MCF 10A (cell line): ENCODE data around the gene RNF223. TPM values are rescaled to one million over a fixed set of nuclear protein-coding genes. Genes with fewer than 3 reads are reported as not detected.

Experiments used
- BruUV-seq: library from RNA; stranded (reverse); fragments of 400-500 nt; replicated peaks from 2 replicates; lab custom pipeline; 2021; lab: Mats Ljungman, UMichigan
- CTCF ChIA-PET: fragments of 300-600 bp; sonication (Branson Sonifier 250); formaldehyde crosslinking; extraction: SDS; loops from one replicate; lab custom pipeline; 2021; ENCODE audit warnings: antibody characterized with exemption, inconsistent platforms; lab: Yijun Ruan, JAX
- POLR2A ChIA-PET: fragments of 300-600, 350-650 bp; sonication (Branson Sonifier 250); formaldehyde crosslinking; extraction: SDS; loops from one replicate; lab custom pipeline; 2020; ENCODE audit warnings: antibody characterized with exemption, inconsistent platforms; lab: Yijun Ruan, JAX
- DNase-seq: peaks from one replicate; pipeline ENCODE4 v3.0.0-alpha.2; 2018; ENCODE audit not compliant: unreplicated experiment
- H3K27ac Mint-ChIP-seq: one replicate; pipeline ENCODE4 v1.8.0; 2022; ENCODE audit warnings: mild to moderate bottlenecking, low read depth, mixed read lengths; ENCODE audit not compliant: unreplicated experiment
- H3K27me3 Mint-ChIP-seq: one replicate; pipeline ENCODE4 v1.8.0; 2022; ENCODE audit warnings: mixed read lengths; ENCODE audit not compliant: insufficient read depth, unreplicated experiment
- H3K36me3 Mint-ChIP-seq: one replicate; pipeline ENCODE4 v1.8.0; 2022; ENCODE audit warnings: mild to moderate bottlenecking, moderate library complexity, mixed read lengths; ENCODE audit not compliant: insufficient read depth, unreplicated experiment
- H3K4me1 Mint-ChIP-seq: one replicate; pipeline ENCODE4 v1.8.0; 2022; ENCODE audit warnings: mixed read lengths; ENCODE audit not compliant: insufficient read depth, unreplicated experiment
- H3K4me3 Mint-ChIP-seq: one replicate; pipeline ENCODE4 v1.8.0; 2022; ENCODE audit warnings: mild to moderate bottlenecking, moderate library complexity, mixed read lengths; ENCODE audit not compliant: unreplicated experiment
- H3K9me3 Mint-ChIP-seq: one replicate; pipeline ENCODE4 v1.8.0; 2022; ENCODE audit warnings: mixed read lengths; ENCODE audit not compliant: unreplicated experiment
- intact Hi-C: fragments of 100-400 bp; cut with micrococcal nuclease; formaldehyde crosslinking; loops from 2 replicates; pipeline ENCODE4 v1.14.1; 2022
- total RNA-seq: library from RNA; stranded (reverse); gene quantifications from 2 replicates; pipeline ENCODE4 v1.2.3, GENCODE V29; 2022
- TF ChIP-seq, protein P1 (sequence below): fragments of 200-600 bp; IDR thresholded peaks from one replicate; pipeline ENCODE4 v1.8.0; 2022; ENCODE audit warnings: antibody characterized with exemption, mild to moderate bottlenecking; ENCODE audit not compliant: unreplicated experiment

RNF223 gene
- total RNA-seq, 1 experiment from 2014 or later, result 0.30 TPM

DNA sequence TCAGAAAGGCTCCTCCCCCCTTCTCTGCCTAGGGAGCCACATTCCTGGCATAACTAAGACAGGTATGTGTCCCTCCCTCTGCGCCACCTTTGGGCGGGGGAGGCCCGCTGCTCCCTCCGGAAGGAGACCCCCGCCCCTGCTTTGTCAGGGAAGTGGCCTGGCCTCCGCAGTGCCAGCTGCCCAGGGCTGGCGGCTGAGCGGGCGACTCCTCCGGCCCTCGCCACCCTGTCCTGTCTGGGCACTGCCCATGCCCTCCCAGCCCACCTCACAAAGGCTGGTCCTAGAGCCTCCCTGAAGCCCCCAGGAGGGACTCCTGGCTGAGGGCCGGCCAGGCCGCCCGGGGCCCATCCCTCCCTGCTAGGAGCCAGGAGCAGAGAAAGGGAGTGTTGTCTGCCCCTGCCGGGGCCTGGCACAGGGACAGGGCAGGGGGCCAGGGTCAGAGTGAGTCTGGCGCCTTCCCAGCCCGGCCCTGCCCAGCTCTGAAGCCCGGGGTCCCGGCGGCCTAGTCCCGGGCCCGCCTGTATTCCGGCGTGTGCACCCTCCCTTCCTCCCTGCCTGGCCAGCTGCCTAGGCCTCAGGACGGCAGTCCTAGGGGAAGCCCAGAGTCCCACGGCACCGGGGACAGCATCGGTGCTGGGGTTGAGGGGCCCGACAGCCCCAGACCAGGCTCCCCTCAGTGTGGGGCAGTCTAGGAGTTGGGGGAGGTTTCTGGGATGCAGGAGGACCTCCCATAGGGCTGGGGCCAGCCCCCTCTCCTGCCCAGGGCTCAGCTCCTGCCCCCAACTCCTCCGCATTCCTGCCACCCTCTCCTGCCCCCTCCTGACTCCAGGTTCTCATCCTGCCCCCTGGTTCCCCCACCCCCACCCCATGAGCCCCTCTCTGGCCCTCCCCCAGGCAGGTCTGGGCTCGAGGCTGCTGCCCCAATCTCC lies 49.1 kb downstream of the RNF223 start:
- no peaks in the 10 kb centered on the region for H3K27me3 Mint-ChIP-seq
- peak overlapping the region; percentile 84 for H3K27ac Mint-ChIP-seq
- intact Hi-C loops, result no loop called here
- TF ChIP-seq, protein P1, sequence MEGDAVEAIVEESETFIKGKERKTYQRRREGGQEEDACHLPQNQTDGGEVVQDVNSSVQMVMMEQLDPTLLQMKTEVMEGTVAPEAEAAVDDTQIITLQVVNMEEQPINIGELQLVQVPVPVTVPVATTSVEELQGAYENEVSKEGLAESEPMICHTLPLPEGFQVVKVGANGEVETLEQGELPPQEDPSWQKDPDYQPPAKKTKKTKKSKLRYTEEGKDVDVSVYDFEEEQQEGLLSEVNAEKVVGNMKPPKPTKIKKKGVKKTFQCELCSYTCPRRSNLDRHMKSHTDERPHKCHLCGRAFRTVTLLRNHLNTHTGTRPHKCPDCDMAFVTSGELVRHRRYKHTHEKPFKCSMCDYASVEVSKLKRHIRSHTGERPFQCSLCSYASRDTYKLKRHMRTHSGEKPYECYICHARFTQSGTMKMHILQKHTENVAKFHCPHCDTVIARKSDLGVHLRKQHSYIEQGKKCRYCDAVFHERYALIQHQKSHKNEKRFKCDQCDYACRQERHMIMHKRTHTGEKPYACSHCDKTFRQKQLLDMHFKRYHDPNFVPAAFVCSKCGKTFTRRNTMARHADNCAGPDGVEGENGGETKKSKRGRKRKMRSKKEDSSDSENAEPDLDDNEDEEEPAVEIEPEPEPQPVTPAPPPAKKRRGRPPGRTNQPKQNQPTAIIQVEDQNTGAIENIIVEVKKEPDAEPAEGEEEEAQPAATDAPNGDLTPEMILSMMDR, result no peak
- no peaks in the 10 kb centered on the region for H3K9me3 Mint-ChIP-seq
- no TSS peak for BruUV-seq
- peak; percentile 76 for DNase-seq
- peaks cover 11% of the 10 kb centered on the region for H3K4me1 Mint-ChIP-seq
- peak overlapping the region; percentile 55 for H3K4me3 Mint-ChIP-seq
- H3K36me3 Mint-ChIP-seq, result peaks cover 4% of the 10 kb centered on the region
- ChIA-PET POLR2A (interaction anchor here (0.7 to 1.5 kb wide), 2 partner anchors 12 to 225 kb away, joined by 3 to 6 read pairs; partner anchors contain the start of gene ISG15), CTCF (interaction anchor here (0.9 to 1.8 kb wide), 8 partner anchors 22 to 350 kb away, joined by 3 to 7 read pairs (median 4); partner anchors contain the start of gene AURKAIP1)

DNA sequence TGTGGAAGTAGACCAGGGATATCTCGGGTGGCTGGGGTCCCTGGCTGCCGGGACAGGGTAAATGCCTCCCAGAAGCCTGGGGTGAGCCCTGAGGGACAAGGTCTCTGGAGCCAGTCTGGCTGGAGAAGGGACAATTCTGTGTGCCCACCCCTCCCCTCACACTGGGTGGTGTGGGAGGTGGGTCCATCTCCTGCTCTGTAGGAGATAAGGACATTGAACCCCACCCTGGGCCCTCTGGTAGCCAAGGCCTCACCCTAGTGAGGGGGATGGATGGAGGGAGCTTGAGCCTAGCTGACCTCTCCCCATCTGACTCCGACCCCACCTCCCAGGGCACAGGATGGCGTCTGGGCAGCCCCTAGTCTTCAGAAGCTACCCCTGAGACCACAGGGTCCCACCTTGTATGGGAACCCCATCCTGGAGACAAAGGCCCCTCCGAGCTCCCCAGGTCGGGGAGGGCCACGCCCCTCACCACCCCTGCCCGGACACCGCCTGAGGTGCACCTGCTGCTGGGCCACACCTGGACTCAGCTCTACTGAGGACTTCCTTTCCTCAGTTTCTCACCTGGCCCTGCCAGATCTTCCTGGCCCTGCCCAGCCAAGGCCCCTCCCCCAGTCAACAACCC lies 49.8 kb downstream of the RNF223 start:
- peak overlapping the region; percentile 84 for H3K27ac Mint-ChIP-seq
- no peaks in the 10 kb centered on the region for H3K9me3 Mint-ChIP-seq
- TF ChIP-seq, protein P1, result no peak
- CTCF ChIA-PET, result interaction anchor here (0.9 to 1.8 kb wide), 5 partner anchors 22 to 351 kb away, joined by 3 to 7 read pairs (median 3); partner anchors contain the start of gene AURKAIP1
- POLR2A ChIA-PET, result interaction anchor here (0.7 to 1.5 kb wide), 3 partner anchors 11 to 730 kb away, joined by 3 to 6 read pairs (median 3); partner anchors contain the start of gene ISG15
- intact Hi-C loops, result no loop called here
- no peak for DNase-seq
- no TSS peak for BruUV-seq
- H3K27me3 Mint-ChIP-seq, result no peaks in the 10 kb centered on the region
- H3K36me3 Mint-ChIP-seq, result peaks cover 4% of the 10 kb centered on the region
- peaks cover 11% of the 10 kb centered on the region for H3K4me1 Mint-ChIP-seq
- peak overlapping the region; percentile 55 for H3K4me3 Mint-ChIP-seq

DNA sequence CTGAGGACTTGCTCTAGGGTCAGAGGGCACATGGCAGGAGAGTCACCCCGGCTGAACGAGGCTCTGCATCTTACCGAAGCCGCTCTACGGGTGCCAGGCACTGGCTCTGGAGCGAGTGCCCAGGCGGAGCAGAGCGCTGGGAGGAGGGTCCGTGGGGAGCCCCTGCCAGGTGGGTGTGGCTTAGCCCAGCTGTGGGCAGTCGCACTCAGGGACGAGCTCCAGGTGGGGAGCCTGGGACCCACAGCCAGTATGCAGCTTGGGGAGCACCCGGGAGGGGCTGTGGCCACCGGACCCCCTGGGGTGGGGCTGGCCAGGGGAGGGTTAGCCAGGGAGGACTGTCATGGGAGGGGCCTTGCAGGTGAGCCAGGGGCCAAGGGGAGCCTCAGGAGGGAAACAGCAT lies 50.4 kb downstream of the RNF223 start:
- BruUV-seq, result no TSS peak

More for the DNA sequence above, 50.4 kb downstream of the RNF223 start:
- Mint-ChIP-seq H3K36me3 (peaks cover 4% of the 10 kb centered on the region), H3K9me3 (no peaks in the 10 kb centered on the region), H3K27me3 (no peaks in the 10 kb centered on the region), H3K4me1 (peaks cover 11% of the 10 kb centered on the region), H3K27ac (no peak overlapping the region), H3K4me3 (no peak overlapping the region)
- TF ChIP-seq, protein P1, result no peak
- ChIA-PET CTCF (interaction anchor here (0.9 to 1.8 kb wide), 4 partner anchors 21 to 352 kb away, joined by 3 to 7 read pairs (median 4); partner anchors contain the start of gene AURKAIP1), POLR2A (interaction anchor here (0.7 to 1.5 kb wide), 2 partner anchors 11 to 731 kb away, joined by 3 to 6 read pairs; partner anchors contain the start of gene ISG15)
- intact Hi-C loops, result loop anchor here (2.0 kb wide), 1 partner anchor 35 kb away; no protein-coding TSS in a partner anchor
- DNase-seq, result no peak
